ENCODE results near the gene PCDHGA9.
A peak's percentile ranks its signal among the peaks of the same experiment; 100 is the strongest.
"Not testable (repeated sequence)": the region's sequence is repeated elsewhere in the genome, so short reads cannot be mapped to it uniquely, and the experiment has no call there.

Gene PCDHGA9

DNA sequence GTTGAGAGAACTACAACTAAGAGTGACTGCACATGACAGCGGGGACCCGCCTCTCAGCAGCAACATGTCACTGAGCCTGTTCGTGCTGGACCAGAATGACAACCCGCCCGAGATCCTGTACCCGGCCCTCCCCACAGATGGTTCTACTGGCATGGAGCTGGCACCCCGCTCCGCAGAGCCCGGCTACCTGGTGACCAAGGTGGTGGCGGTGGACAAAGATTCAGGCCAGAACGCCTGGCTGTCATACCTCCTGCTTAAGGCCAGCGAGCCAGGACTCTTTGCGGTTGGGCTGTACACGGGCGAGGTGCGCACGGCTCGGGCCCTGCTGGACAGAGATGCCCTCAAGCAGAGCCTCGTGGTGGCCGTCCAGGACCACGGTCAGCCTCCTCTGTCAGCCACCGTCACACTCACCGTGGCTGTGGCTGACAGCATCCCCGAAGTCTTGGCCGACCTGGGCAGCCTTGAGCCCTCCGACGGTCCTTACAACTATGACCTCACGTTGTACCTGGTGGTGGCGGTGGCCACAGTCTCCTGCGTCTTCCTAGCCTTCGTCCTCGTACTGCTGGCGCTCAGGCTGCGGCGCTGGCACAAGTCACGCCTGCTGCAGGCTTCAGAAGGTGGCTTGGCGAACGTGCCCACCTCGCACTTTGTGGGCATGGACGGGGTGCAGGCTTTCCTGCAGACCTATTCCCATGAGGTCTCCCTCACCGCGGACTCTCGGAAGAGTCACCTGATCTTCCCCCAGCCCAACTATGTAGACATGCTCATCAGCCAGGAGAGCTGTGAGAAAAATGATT, 17.9 kb upstream of the PCDHGA9 start:
- no peak for DNase-seq

DNA sequence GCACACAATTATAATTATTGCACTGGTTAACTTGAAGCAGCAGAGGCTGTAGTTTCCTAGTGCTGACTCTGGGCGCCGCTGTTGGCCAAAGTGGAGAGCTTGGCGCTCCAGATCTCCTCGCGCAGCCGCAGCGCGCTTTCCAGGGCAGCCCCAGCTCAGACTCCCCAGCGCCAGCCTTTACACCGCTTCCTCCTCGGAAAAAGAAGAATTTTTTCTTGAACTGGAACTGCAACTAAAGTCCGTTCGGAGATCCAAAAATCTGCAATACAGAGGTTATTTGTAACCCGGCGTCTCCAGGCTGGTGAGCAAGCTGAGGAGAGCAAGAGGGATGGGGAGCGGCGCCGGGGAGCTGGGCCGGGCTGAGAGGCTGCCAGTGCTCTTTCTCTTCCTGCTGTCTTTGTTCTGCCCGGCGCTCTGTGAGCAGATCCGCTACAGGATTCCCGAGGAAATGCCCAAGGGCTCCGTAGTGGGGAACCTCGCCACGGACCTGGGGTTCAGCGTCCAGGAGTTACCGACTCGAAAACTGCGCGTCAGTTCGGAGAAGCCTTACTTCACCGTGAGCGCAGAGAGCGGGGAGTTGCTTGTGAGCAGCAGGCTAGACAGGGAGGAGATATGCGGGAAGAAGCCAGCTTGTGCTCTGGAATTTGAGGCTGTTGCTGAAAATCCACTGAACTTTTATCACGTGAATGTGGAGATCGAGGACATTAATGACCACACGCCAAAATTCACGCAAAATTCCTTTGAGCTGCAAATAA, 14.8 kb upstream of the PCDHGA9 start, which contains the start of gene PCDHGB4:
TSS of gene PCDHGB4 (plus strand) at position 142 of the 755 bp plus-strand sequence. CDS start at position 329, 187 bp downstream.
- peak; percentile 44 for DNase-seq

DNA sequence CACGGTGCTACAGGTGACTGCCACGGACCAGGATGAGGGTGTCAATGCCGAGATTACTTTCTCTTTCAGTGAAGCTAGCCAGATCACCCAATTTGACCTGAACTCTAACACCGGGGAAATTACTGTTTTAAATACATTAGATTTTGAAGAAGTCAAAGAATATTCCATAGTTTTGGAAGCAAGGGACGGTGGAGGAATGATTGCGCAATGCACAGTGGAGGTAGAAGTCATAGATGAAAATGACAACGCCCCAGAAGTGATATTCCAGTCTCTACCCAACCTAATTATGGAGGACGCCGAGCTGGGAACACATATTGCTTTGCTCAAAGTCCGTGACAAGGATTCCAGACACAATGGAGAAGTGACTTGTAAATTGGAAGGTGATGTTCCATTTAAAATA, 13.9 kb upstream of the PCDHGA9 start:
- DNase-seq = no peak

DNA sequence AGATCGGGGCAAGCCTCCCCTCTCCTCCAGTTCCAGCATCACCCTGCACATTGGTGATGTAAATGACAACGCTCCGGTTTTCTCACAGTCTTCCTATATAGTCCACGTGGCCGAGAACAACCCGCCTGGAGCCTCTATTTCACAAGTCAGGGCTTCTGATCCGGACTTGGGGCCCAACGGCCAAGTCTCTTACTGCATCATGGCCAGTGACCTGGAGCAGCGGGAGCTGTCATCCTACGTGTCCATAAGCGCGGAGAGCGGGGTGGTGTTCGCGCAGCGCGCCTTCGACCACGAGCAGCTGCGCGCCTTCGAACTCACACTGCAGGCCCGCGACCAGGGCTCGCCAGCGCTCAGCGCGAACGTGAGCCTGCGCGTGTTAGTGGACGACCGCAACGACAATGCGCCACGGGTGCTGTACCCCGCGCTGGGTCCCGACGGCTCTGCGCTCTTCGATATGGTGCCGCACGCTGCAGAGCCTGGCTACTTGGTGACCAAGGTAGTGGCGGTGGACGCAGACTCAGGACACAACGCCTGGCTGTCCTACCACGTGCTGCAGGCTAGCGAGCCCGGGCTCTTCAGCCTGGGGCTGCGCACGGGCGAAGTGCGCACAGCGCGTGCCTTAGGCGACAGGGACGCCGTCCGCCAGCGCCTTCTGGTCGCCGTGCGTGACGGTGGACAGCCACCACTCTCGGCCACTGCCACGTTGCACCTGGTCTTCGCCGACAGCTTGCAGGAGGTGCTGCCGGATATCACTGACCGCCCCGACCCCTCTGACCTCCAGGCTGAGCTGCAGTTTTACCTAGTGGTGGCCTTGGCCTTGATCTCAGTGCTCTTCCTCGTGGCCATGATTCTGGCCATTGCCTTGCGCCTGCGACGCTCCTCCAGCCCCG, 13.2 kb upstream of the PCDHGA9 start:
- DNase-seq = no peak

DNA sequence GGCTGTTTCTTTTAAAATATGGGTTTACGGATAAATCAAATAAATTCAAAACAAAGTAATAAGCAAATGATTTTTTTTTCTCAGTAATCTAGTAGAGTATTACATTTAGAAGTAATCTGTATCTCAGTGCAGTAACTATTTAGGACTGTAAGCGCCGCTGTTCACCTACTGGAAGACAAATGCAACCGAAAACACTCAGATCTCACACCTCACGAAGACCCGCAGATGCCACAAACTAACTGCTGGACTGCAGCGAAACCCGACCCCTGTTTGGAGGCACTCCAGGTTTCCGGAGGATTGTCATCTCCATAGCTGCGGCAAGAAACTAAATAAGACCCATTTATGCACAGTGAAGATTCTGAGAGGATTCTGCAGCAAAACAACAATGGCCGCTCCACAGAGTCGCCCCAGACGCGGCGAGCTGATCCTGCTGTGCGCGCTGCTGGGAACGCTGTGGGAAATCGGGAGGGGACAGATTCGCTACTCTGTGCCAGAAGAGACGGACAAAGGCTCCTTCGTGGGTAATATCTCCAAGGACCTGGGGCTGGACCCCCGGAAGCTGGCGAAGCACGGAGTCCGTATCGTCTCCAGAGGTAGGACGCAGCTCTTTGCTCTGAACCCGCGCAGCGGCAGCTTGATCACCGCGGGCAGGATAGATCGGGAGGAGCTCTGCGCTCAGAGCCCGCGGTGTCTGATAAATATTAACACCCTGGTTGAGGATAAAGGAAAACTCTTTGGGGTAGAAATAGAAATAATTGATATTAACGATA, 10.0 kb upstream of the PCDHGA9 start, which contains the start of gene PCDHGA8:
TSS of gene PCDHGA8 (plus strand) at position 205 of the 770 bp plus-strand sequence. CDS start at position 386, 181 bp downstream.
- DNase-seq = no peak

DNA sequence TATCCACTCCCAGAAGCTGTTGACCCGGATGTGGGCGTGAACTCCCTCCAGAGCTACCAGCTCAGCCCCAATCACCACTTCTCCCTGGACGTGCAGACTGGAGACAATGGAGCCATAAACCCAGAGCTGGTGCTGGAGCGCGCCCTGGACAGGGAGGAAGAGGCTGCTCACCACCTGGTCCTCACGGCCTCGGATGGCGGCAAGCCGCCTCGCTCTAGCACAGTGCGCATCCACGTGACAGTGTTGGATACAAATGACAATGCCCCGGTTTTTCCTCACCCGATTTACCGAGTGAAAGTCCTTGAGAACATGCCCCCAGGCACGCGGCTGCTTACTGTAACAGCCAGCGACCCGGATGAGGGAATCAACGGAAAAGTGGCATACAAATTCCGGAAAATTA, 9.3 kb upstream of the PCDHGA9 start:
- no peak for DNase-seq

DNA sequence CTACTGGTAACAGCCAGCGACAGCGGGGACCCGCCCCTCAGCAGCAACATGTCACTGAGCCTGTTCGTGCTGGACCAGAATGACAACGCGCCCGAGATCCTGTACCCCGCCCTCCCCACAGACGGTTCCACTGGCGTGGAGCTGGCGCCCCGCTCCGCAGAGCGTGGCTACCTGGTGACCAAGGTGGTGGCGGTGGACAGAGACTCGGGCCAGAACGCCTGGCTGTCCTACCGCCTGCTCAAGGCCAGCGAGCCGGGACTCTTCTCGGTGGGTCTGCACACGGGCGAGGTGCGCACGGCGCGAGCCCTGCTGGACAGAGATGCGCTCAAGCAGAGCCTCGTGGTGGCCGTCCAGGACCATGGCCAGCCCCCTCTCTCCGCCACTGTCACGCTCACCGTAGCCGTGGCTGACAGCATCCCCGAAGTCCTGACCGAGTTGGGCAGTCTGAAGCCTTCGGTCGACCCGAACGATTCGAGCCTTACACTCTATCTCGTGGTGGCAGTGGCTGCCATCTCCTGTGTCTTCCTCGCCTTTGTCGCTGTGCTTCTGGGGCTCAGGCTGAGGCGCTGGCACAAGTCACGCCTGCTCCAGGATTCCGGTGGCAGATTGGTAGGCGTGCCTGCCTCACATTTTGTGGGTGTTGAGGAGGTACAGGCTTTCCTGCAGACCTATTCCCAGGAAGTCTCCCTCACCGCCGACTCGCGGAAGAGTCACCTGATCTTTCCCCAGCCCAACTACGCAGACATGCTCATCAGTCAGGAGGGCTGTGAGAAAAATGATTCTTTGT, 8.0 kb upstream of the PCDHGA9 start:
- not testable (repeated sequence) for DNase-seq

DNA sequence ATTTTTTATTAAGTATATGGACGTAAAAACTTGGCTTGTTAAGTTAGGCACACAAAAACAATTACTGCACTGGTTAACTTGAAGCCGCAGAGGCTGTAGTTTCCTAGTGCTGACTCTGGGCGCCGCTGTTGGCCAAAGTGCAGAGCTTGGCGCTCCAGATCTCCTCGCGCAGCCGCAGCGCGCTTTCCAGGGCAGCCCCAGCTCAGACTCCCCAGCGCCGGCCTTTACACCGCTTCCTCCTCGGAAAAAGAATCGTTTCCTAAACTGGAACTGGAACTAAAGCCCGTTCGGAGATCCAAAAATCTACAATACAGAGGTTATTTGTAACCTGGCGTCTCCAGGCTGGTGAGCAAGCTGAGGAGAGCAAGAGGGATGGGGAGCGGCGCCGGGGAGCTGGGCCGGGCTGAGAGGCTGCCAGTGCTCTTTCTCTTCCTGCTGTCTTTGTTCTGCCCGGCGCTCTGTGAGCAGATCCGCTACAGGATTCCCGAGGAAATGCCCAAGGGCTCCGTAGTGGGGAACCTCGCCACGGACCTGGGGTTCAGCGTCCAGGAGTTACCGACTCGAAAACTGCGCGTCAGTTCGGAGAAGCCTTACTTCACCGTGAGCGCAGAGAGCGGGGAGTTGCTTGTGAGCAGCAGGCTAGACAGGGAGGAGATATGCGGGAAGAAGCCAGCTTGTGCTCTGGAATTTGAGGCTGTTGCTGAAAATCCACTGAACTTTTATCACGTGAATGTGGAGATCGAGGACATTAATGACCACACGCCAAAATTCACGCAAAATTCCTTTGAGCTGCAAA, 4.6 kb upstream of the PCDHGA9 start, which contains the start of gene PCDHGB5:
TSS of gene PCDHGB5 (plus strand) at position 192 of the 796 bp plus-strand sequence. CDS start at position 373, 181 bp downstream.
- DNase-seq = peak; percentile 74

DNA sequence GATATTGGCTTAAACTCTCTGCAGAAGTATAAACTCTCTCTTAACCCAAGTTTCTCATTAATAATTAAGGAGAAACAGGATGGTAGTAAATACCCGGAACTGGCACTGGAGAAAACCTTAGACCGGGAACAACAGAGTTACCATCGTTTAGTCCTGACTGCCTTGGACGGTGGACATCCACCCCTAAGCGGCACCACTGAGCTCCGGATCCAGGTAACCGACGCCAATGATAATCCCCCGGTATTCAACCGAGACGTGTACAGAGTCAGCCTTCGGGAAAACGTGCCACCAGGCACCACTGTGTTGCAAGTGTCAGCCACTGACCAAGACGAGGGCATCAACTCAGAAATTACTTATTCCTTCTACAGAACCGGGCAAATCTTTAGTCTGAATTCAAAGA, 4.0 kb upstream of the PCDHGA9 start:
- no peak for DNase-seq

DNA sequence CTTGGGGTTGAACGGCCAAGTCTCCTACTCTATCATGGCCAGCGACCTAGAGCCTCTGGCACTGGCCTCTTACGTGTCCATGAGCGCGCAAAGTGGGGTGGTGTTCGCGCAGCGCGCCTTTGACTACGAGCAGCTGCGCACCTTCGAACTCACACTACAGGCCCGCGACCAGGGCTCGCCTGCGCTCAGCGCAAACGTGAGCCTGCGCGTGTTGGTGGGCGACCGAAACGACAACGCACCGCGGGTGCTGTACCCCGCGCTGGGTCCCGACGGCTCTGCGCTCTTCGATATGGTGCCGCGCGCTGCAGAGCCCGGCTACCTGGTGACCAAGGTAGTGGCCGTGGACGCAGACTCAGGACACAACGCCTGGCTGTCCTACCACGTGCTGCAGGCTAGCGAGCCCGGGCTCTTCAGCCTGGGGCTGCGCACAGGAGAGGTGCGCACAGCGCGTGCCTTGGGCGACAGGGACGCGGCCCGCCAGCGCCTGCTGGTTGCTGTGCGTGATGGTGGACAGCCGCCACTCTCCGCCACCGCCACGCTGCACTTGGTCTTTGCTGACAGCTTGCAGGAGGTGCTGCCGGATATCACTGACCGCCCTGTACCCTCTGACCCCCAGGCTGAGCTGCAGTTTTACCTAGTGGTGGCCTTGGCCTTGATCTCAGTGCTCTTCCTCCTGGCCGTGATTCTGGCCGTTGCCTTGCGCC, 2.9 kb upstream of the PCDHGA9 start:
- no peak for DNase-seq

DNA sequence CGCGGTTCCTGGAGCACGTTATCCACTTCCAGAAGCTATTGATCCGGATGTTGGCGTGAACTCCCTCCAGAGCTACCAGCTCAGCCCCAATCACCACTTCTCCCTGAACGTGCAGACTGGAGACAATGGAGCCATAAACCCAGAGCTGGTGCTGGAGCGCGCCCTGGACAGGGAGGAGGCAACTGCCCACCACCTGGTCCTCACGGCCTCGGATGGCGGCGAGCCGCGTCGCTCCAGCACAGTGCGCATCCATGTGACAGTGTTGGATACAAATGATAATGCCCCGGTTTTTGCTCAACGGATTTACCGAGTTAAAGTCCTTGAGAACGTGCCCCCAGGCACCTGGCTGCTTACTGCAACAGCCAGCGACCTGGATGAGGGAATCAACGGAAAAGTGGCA, 809 bp downstream of the PCDHGA9 start:
- no peak for DNase-seq

DNA sequence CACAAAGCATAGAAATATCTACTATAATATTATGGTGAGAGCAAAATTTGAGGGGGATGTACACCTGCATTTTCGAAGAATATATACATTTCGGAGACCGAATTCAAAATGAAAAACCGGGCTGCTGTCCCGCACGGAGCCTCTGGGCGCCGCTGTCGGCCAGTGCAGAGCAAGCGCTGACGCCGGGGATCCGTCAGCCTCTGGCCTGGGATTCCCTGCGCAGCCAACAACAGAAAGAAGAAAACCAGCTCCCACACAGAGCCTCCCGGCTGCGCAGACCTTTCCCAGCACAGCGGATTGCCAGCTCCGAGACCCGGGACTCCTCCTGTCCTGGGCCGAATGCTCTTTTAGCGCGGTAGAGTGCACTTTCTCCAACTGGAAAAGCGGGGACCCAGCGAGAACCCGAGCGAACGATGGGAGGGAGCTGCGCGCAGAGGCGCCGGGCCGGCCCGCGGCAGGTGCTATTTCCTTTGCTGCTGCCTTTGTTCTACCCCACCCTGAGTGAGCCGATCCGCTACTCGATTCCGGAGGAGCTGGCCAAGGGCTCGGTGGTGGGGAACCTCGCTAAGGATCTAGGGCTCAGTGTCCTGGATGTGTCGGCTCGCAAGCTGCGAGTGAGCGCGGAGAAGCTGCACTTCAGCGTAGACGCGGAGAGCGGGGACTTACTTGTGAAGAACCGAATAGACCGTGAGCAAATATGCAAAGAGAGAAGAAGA, 5.4 kb downstream of the PCDHGA9 start, which contains the start of gene PCDHGB6:
TSS of gene PCDHGB6 (plus strand) at position 232 of the 716 bp plus-strand sequence. CDS start at position 414, 182 bp downstream.
- peak; percentile 57 for DNase-seq

DNA sequence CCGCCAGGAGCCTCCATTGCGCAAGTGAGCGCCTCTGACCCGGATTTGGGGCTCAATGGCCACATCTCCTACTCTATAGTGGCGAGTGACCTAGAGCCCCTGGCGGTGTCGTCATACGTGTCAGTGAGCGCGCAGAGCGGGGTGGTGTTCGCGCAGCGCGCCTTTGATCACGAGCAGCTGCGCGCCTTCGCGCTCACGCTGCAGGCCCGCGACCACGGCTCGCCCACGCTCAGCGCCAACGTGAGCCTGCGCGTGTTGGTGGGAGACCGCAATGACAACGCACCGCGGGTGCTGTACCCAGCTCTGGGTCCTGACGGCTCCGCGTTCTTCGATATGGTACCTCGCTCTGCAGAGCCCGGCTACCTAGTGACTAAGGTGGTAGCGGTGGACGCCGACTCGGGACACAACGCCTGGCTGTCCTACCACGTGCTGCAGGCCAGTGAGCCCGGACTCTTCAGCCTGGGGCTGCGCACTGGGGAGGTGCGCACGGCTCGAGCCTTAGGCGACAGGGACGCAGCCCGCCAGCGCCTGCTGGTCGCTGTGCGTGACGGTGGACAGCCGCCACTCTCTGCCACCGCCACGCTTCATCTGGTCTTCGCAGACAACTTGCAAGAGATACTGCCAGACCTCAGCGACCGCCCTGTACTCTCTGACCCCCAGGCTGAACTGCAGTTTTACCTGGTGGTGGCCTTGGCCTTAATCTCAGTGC, 7.2 kb downstream of the PCDHGA9 start:
- no peak for DNase-seq

DNA sequence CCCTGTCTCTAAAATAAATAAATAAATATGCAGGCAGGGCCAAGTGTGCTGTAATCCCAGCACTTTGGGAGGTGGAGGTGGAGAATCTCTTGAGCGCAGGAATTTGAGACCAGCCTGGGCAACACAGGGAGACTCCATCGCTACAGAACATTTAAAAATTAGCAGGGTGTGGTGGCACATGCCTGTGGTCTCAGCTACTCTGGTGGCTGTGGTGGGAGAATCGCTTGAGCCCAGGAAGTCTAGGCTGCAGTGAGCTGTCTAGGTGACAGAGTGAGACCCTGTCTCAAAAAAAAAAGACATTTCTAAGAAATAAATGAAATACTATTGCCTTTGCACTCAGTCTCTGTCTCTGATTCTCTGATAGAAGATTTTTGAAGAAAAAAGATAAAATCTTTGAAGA, 9.0 kb downstream of the PCDHGA9 start:
- DNase-seq = no peak

DNA sequence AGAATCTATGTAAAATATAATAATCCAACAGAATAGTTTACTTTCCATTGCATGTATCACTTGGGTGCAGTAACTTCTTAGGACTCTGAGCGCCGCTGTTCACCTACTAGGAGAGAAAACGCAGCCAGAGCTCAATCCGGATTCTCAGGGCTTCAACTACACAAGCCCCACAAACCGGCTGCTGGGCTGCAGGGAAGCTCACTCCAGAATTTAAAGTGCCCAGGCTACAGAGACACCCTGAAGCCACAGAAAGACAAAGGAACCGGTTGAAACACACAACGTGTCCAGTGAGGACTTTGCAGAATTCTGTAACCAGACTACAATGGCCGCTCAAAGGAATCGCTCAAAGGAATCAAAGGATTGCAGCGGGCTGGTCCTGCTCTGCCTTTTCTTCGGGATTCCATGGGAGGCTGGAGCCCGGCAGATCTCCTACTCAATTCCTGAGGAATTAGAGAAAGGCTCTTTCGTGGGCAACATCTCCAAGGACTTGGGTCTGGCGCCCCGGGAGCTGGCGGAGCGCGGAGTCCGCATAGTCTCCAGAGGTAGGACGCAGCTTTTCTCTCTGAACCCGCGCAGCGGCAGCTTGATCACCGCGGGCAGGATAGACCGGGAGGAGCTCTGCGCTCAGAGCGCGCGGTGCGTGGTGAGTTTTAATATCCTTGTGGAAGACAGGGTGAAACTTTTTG, 10.4 kb downstream of the PCDHGA9 start, which contains the start of gene PCDHGA10:
TSS of gene PCDHGA10 (plus strand) at position 134 of the 686 bp plus-strand sequence. CDS start at position 323, 189 bp downstream.
- peak; percentile 67 for DNase-seq

DNA sequence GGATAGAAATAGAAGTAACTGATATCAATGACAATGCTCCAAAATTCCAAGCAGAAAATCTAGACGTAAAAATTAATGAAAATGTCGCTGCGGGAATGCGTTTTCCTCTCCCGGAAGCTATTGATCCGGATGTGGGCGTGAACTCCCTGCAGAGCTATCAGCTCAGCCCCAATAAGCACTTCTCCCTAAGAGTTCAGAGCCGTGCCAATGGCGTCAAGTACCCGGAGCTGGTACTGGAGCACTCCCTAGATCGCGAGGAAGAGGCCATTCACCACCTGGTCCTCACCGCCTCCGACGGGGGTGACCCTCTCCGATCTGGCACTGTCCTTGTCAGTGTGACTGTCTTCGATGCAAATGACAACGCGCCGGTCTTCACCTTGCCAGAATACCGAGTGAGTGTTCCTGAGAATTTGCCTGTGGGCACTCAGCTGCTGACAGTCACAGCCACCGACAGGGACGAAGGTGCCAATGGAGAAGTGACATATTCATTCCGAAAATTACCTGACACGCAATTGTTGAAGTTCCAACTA, 11.0 kb downstream of the PCDHGA9 start:
- DNase-seq = peak; percentile 18

Measured in EL (cell line).